ENCODE data around the gene CLOCK.

The CLOCK gene

DNA sequence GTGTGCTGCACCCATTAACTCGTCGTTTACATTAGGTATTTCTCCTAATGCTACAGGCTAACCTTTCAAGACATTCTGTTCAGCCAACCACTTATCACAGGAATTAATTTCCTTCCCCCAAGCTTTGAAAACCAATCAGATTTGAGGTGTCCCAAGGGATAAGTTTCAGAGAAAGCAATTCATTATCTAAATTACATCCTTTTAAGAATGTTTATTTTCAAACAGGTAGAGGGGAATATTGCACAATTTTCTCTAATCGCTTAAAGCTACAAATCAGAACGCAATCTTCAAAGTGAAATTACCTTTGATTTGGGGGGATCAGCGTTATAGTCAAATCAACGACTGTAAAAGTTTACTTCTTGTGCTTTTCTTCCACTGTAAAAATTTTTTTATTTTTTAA is 1.6 kb downstream of the CLOCK start:
- no peak for DNase-seq (ENCODE audit: extremely low read depth in 1 of 2, low read depth in 1 of 2)

DNA sequence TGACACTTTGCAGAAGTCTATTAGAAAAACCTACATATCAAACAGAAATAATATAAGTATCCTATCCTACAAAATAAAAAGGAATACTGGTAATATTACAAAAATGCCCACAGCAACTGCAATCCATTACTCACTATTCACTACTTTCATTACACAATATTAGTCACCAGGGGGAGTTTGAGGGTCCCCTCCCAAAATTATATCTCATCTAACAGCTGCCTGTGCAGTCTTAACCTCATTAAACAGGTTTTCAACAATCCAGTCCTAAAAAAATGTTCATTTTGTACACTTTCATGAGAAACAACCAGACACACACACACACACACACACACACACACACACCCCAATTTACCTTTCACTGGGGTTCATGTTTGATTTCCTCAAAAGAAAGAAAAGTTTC is 2.9 kb downstream of the CLOCK start:
- DNase-seq (ENCODE audit: extremely low read depth in 1 of 2, low read depth in 1 of 2) = no peak

DNA sequence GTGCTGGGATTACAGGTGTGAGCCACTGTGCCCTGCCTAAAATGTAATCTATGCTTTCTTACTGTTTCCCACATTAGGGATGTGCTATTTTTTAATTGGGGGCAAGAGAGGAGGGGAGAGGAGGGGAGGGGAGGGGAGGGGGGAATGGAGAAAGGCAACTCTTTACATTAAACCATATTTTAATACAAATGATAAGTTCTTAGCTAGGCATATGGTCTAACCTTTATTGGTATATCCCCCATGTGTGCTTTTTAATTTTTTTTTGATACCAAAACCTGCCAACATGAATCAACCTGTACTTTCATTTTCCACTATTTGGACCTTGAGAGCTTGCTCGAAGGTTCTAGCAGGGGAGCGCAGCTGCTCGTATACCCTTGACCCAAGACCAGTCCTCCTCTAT is 6.4 kb downstream of the CLOCK start:
- DNase-seq (ENCODE audit: extremely low read depth in 1 of 2, low read depth in 1 of 2) = no peak

DNA sequence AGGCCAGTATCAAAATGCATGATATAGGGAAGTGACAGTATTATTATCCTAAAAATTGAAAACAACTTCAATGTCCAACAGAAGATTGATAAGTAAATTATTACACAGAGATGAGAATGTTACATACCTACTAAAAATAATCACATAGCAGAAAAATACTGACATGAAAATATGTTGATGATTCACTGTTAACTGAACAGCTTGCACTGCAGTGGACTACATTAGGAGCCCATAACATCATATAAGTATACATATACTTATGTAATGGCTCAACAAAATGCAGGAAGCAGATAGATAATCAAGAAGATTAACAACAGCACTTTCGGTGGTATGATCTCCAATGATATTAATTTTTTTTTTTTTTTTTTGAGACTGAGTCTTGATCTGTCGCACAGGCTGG is 7.1 kb downstream of the CLOCK start:
- DNase-seq (ENCODE audit: extremely low read depth in 1 of 2, low read depth in 1 of 2) = no peak

DNA sequence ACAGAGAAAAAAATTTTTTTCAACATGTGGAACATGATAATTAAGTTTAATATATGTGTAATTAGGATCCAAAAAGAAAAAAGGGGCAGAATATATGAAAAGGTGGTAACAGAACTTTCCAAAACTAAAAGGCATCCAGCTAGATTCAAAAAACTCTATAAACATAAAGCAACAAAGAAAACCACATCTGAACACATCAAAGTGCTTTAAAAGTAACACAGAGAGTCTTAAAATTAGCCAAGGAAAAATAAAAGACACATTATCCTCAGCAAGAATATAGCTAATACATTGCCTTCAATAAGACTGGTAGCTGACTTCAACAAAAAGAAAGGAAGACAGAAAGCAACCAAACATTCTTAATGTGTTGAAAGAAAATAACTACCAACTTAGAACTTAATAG is 8.2 kb downstream of the CLOCK start:
- no peak for DNase-seq (ENCODE audit: extremely low read depth in 1 of 2, low read depth in 1 of 2)

DNA sequence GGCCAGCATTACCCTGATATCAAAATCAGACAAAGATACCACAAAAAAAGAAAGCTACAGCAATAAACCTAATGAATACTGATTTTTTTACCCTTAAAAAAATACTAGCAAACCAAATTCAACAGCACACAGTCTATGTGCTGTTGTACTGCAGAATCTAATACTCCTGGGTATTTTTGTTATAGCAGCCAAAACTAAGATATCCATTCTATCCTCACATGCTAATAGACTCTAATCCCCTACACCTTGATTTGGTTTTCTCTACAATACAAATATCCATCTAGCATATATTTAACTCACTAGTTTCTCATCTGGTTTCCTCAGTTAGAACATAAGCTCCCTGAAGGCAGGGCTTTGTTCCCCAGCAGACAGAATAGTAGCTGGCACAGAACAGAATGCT is 12.4 kb downstream of the CLOCK start:
- no peak for DNase-seq (ENCODE audit: extremely low read depth in 1 of 2, low read depth in 1 of 2)

DNA sequence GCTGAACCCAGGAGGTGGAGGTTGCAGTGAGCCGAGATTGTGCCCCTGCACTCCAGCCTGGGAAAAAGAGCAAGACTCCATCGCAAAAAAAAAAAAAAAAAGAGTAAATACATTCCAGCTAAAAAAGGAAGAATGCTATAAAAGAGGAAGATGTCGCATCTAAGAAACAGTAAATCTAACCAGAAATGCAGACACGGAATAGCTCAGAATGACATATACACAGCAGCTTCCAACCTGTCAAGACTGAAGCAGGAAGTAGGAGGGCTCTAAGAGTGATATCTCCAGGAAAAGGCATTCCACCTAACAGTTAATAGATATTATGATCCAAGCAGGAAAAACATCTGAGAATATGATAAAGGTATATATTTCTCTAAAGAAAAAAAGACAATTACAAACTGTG is 16.0 kb downstream of the CLOCK start:
- no peak for DNase-seq (ENCODE audit: extremely low read depth in 1 of 2, low read depth in 1 of 2)

DNA sequence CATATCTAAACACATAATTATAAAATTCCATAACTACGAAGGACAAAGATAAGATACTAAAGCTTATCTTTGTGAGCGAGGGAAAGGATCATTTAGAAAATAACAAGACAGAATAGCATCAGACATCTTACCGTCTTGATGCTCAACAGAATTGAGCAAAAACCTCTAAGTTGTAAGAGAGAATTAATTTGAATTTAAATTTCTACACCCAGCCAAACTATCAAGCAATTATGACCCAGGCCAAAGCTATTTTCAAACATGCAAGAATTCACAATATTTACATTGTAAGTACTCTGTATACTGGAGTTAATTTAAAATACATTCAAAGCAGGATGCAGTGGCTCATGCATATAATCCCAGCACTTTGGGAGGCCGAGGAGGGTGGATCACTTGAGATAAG is 16.5 kb downstream of the CLOCK start:
- no peak for DNase-seq (ENCODE audit: extremely low read depth in 1 of 2, low read depth in 1 of 2)

DNA sequence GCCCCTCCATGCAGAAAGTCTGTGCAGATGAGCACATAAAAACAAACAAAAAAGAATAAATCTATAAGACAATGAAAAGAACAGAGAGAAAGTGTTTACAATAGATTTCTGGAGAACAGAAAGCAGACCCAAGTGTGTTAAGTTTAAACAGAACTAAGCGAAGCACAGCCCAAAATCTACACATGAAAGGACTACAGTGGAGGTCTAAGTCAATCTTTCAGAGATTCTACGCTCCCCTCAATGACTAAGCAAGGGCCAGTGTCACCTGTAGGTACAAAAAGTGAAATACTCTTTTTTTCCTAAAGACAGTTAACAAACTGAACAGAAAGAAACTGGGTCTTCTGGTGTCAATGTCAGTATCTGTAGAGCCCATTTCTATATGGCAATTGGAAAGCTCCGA is 18.2 kb downstream of the CLOCK start:
- no peak for DNase-seq (ENCODE audit: extremely low read depth in 1 of 2, low read depth in 1 of 2)

DNA sequence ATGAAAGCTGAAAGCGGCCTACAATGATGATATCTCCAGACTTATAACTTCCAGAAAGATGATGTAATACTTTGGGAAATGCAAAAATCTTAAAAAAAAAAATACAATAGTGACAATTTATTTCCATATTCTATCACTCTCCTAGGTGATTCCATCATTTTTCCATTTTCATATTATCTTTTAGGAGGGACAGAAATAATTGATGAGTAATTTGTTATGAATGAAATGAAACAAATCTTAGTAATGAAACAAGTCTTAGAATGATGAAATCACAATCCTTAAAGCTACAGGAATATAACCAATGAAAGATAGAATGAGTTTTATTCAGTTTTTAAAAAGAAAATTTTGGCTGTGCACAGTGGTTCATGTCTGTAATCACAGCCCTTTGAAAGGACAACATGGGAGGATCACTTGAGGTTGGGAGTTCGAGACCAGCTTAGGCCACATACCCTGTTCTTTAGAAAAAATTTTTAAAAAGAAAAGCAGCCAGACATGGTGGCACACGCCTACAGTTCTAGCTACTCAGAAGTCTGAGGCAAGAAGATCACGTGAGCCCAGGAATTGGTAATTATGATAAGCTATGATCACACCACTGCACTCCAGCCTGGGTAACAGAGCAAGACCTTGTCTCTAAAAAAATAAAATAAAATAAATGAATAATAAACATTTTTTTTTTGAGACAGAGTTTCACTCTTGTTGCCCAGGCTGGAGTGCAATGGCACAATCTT is 21.7 kb downstream of the CLOCK start:
- DNase-seq (ENCODE audit: extremely low read depth in 1 of 2, low read depth in 1 of 2) = no peak

DNA sequence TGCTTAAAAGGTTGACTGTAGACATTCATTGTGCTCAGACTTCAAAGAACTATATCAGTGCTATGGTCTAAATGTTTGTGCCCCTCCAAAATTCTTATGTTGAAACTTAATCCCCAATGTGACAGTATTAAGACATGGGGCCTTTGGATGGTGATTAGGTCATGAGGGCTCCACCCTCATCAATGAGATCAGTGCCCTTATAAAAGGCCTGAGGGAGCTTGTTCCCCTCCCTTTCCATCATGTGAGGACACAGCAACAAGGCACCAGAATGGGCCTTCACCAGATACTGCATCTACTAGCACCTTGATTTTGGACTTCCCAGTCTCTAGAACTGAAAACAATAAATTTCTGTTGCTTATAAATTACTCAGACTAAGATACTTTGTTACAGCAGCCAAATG is 28.3 kb downstream of the CLOCK start:
- DNase-seq (ENCODE audit: extremely low read depth in 1 of 2, low read depth in 1 of 2) = no peak

DNA sequence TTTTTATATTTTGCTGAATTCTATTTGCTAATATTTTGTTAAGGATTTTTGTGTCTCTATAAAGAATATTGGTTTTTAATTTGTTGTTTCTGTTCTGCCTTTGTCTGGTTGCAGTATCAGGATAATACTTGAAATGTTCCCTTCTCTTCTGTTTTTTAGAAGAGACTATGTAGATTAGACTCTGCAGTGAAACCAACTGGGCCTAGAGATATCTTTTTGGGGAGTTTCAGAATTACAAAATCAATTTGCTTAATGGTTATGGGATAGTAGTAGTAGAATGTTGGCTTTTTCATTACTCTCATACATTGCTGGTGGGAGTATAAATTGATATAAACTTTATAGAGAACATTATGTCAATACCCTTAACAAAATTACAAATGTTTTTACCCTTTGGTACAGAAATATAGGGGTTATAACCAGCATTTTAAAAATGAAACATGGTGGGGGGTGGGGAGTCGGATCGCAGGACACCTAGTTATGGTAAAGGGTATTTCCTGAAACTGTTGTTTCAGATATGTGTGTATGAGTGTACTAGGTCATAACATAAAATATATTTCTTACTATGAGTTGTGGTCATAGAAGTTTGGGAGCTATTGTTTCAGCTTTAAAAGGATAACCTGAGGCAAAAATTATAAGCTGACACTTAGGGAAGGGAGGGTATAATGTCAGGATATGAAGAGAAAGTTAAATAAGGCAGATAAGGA is 29.0 kb downstream of the CLOCK start:
- no peak for DNase-seq (ENCODE audit: extremely low read depth in 1 of 2, low read depth in 1 of 2)

DNA sequence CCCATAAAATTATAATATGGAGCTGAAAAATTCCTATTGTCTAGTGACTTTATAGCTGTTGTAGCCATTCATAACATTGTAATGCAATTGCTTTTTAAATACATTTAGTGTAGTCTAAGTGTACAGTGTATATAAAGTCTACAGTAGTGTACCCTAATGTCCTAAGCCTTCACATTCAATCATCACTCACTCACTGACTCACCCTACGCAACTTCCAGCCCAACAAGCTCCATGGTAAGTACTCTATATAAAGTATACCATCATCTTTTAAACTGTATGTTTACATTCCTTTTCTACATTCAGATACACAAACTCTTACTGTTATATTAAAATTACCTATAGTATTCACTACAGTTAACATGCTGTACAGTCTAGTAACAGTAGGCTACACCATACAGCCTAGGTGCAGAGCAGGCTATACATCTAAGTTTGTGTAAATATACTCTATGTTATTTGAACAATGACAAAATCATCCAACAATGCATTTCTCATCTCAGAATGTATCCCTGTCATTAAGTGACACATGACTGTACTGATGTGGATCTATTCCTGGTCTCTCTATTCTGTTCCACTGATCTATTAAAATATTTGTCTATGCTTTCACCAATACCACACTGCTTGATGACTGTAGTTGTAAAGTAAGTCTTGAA is 33.7 kb downstream of the CLOCK start:
- no peak for DNase-seq (ENCODE audit: extremely low read depth in 1 of 2, low read depth in 1 of 2)

DNA sequence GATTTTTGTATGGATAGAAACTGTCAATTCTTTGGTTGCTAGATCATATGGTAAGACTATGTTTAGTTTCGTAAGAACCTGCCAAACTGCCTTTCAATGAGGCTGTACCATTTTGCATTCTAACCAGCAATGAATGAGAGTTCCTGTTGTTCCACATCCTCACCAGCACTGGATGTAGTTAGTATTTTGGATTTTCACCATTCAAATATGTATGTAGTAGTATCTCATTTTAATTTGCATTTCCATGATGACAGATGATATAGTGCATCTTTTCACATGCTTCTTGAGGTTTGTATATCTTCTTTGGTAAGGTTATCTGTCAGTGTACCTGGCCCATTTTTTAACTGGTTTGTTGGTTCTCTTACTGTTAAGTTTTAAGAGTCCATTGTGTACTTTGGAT is 34.6 kb downstream of the CLOCK start:
- DNase-seq (ENCODE audit: extremely low read depth in 1 of 2, low read depth in 1 of 2) = no peak

DNA sequence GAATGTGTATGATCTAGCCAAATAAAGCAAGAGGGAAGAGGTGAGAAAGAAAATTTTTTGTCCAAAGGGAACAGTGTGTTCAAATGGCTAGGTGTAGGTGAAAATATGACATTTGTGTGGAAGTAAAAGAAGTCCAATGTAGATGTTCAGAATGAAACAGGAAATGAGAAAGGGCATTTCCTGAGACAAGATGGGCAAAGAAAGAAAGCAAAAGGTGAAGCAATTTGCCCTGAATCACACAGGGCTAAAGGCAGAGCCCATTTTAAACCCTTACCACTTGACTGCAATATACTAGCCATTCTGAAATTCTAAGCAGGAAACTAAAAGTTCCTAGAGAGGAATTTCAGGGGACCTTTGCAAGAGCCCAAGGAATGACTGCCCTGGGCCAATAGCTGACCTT is 36.0 kb downstream of the CLOCK start:
- DNase-seq (ENCODE audit: extremely low read depth in 1 of 2, low read depth in 1 of 2) = no peak

DNA sequence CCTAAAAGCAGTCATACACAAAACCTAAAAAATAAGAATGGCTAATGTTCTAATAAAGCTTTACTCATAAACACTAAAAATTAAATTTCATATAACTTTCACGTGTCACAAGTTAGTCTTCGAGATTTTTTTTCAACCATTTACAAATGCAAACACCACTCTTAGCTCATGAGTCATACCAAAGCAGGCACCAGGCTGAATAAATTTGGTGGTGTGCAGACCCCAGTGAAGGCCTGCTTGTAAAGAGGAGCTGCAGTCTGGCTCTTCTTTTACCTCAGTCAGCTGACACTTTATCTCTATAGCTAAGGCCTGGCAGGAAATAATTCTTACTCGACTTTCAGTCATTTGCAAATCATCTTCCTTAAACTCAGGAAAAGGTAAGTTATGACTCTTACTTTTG is 37.4 kb downstream of the CLOCK start:
- DNase-seq (ENCODE audit: extremely low read depth in 1 of 2, low read depth in 1 of 2) = no peak

DNA sequence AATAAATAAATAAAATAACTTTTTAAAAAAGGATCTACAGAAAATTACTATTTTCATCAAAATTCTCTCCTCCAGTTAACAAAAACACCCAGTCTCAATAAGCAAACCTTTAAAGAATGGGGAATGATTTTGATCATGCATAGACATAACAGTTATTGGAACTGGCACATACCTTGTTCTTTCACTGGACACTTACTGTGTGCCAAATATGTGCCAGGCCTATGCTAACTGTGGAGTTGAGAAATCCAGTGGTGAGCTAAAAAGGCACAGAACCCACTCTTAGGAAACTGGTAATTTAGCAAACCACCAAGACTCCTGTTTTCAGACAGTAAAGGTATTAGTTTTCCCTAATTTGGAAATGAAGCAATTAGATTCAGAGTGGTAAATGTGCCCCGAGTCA is 39.1 kb downstream of the CLOCK start:
- no peak for DNase-seq (ENCODE audit: extremely low read depth in 1 of 2, low read depth in 1 of 2)

DNA sequence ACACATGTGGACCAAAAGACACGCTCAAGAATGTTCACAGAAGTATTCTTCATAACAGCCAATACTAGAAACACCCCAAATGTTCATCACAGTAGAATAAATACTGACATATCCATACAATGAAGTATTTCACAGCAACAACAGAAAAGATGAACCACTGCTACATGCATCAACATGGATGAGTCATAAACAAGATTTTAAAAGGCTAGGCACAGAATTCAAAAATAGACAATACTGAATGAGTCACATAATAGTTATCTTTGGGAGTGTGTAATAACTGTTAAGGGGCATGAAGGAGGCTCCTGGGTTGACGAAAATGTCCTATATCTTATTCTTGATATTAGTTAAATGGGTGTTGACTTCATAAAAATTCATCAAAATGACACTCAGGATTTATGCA is 43.5 kb downstream of the CLOCK start:
- no peak for DNase-seq (ENCODE audit: extremely low read depth in 1 of 2, low read depth in 1 of 2)

DNA sequence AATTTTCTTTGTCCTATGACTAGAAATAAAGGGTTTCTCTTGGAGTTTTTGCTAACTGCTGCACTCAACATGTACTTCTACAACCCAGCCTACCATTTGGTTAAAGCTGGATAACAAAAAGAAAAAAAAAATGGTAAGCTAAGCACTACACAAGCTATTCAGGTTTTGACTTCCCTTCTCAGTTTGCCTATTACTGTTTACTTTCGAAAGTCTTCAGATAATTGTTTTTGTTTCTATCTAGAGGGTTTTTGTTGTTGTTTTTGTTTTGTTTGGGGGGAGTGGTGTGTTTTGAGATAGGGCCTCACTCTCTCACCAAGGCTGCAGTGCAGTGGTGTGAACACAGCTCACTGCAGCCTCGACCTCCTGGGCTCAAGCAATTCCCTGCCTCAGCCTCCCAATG is 46.6 kb downstream of the CLOCK start:
- DNase-seq (ENCODE audit: extremely low read depth in 1 of 2, low read depth in 1 of 2) = no peak

DNA sequence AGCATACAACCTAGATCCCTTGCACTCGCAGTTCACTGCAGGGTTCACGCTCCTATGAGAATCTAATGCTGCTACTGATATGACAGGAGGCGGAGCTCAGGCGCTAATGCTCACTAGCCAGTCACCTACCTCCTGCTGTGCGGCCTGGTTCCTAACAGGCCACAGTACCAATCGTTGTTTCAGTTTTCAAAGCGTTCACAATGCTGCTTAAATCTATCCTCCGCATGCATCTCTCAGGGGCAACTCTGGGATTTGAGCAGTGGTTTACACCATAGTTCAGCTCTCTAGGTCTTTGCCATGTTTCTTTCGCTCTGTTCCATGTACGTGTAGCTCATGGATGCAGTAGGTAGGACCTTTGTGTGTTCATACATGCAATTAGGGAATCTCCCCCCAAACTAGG is 47.2 kb downstream of the CLOCK start:
- no peak for DNase-seq (ENCODE audit: extremely low read depth in 1 of 2, low read depth in 1 of 2)

DNA sequence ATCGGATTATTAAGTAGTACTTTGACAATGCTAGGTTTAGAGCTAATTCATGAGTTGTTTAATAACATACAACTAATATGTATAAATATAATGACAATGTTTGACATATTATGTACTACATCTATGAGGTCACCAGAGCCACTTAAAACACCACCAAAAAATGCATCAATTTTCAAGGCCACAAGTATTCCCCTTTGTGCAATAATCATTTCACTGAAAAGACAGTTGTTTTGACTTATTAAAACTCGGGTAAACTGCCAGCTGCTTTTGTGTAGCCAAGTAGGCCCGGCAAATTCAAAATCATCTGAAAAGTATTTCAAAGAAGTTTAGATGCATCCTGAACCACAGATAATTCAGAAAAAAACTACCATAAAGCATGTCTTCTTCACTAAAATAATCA is 48.7 kb downstream of the CLOCK start:
- no peak for DNase-seq (ENCODE audit: extremely low read depth in 1 of 2, low read depth in 1 of 2)

DNA sequence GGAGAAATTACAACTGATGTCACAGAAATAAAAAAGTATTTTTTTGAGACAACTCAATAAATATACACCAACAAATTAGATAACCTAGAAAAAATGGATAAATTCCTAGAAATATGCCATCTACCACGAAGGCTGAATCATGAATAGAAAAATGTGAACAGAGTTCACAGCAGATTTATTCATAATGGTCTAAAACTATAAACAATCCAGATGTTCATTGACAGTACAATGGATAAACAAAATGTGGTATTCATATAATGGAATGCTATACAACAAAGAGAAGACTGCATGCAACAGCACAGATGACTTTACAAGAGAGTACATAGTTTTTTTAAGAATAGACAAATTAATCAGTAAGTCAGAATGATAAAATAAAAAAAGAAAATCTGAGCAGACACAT is 55.2 kb downstream of the CLOCK start:
- no peak for DNase-seq (ENCODE audit: extremely low read depth in 1 of 2, low read depth in 1 of 2)

Measured in activated CD8-positive, alpha-beta memory T cell treated with anti-CD3 and anti-CD28 coated beads for 1 hour (primary cell).